ENCODE measurements around the gene UNC5C. TPM values are rescaled to one million over a fixed set of nuclear protein-coding genes. Genes with fewer than 3 reads are reported as not detected.

UNC5C gene
- total RNA-seq, 1 donor from 2014 or later, result not detected

DNA sequence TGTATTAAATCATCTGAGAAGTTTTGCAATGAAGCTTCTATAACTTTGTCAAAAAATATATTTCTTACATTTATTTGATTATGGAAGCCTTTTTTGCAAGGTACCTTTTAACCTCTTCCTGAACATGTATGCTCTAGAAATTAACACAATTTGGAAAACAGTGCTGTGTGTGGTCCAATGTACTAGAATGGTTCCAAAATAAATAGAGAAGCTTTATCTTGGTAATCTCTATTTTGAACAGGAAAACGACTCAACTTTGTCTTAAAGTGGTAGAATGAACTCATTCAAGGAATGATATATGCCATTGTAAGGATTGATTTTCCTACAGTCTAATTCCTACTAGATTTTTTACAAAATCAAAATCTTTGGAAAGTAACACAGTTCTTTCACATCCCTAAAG, 248.5 kb downstream of the UNC5C start:
- Histone ChIP-seq H3K4me3 (ENCODE audit: low read depth, low read length) (no peak overlapping the region), H3K36me3 (ENCODE audit: control insufficient read depth, insufficient read depth, low read length) (no peaks in the 10 kb centered on the region), H3K27me3 (ENCODE audit: control insufficient read depth, insufficient read depth, low read length) (no peaks in the 10 kb centered on the region)
- FAIRE-seq (no peak), DNase-seq (ENCODE audit: low read depth) (no peak)
- TF ChIP-seq CTCF (IDR thresholded peaks at IDR 0.05; ENCODE audit: insufficient read depth, low read length, severe bottlenecking), result no peak

DNA sequence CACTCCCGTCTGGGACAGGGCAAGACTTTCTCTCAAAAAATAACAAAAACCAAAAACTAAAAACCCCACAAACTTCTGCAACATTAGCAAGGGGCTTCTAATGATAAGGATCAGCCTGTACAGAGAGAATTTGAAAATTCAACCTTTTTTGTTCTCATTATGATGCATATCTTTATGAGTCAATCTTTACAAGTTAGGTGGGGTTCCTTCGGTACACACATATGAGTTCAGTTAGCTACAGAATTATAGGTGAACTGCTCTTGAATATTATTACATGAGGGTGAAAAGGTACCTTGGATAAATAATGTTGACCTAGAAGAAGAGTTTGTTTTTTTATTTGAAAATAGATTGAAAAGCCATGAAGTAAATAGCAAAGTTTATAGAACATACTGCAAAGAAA, 252.7 kb downstream of the UNC5C start:
- FAIRE-seq (no peak), DNase-seq (ENCODE audit: low read depth) (no peak)
- H3K4me3 ChIP-seq (ENCODE audit: low read depth, low read length), result no peak overlapping the region
- no peak for TF ChIP-seq CTCF (IDR thresholded peaks at IDR 0.05; ENCODE audit: insufficient read depth, low read length, severe bottlenecking)
- no peaks in the 10 kb centered on the region for H3K36me3 ChIP-seq (ENCODE audit: control insufficient read depth, insufficient read depth, low read length)
- no peaks in the 10 kb centered on the region for H3K27me3 ChIP-seq (ENCODE audit: control insufficient read depth, insufficient read depth, low read length)

- no peaks in the 10 kb centered on the region for H3K27me3 ChIP-seq (ENCODE audit: control insufficient read depth, insufficient read depth, low read length)
- no peak for TF ChIP-seq CTCF (IDR thresholded peaks at IDR 0.05; ENCODE audit: insufficient read depth, low read length, severe bottlenecking)
- DNase-seq (ENCODE audit: low read depth) (no peak), FAIRE-seq (no peak)
- H3K4me3 ChIP-seq (ENCODE audit: low read depth, low read length), result no peak overlapping the region
- no peaks in the 10 kb centered on the region for H3K36me3 ChIP-seq (ENCODE audit: control insufficient read depth, insufficient read depth, low read length)
These were observed 253.6 kb downstream of the UNC5C start for GRCh38 chr4:95295157-95295556.

DNA sequence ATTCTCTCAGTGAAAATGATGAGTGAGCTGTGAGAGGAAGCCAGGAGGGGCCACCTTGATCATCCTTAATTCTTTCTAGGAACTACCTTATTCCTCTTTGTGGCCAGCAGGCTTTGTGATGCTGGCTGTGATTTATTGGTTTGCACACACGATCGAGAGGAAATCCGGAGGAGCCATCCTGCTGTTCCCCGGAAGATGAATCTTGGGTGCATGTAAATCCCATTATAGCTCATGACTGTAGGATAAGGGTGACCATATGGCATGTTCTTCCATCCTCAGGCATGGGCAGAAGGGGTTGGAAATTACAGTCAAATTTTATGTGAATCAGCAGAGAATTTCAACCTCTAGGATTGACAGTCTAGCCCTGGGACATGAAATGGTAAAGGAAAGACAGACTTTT, 254.5 kb downstream of the UNC5C start:
- DNase-seq (ENCODE audit: low read depth), result no peak
- TF ChIP-seq CTCF (IDR thresholded peaks at IDR 0.05; ENCODE audit: insufficient read depth, low read length, severe bottlenecking), result no peak
- Histone ChIP-seq H3K36me3 (ENCODE audit: control insufficient read depth, insufficient read depth, low read length) (no peaks in the 10 kb centered on the region), H3K4me3 (ENCODE audit: low read depth, low read length) (no peak overlapping the region), H3K27me3 (ENCODE audit: control insufficient read depth, insufficient read depth, low read length) (no peaks in the 10 kb centered on the region)
- FAIRE-seq, result no peak

GRCh38 chr4:95293014-95293413, 255.8 kb downstream of the UNC5C start:
- Histone ChIP-seq H3K36me3 (ENCODE audit: control insufficient read depth, insufficient read depth, low read length) (no peaks in the 10 kb centered on the region), H3K27me3 (ENCODE audit: control insufficient read depth, insufficient read depth, low read length) (no peaks in the 10 kb centered on the region), H3K4me3 (ENCODE audit: low read depth, low read length) (no peak overlapping the region)
- DNase-seq (ENCODE audit: low read depth), result no peak
- FAIRE-seq, result no peak
- TF ChIP-seq CTCF (IDR thresholded peaks at IDR 0.05; ENCODE audit: insufficient read depth, low read length, severe bottlenecking), result no peak

DNA sequence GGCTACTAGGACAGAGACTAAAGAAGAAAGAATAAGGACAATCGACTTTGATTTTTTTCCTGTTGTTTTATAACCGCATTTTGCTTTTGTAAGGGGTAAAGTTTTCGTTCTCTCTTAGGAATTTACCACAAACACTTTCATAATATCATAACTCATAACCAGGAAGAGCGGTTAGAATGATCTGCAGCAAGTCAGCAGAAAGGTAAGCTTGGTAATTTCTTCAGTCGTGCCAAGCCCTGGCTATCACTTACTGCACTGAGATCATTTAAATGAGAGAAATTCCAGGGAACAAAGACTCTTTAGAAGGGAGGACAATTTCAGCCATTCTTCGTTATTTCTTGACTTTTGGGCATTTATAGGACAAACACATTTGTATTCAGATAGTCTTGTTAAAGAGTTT, 258.1 kb downstream of the UNC5C start:
- H3K27me3 ChIP-seq (ENCODE audit: control insufficient read depth, insufficient read depth, low read length), result no peaks in the 10 kb centered on the region
- H3K36me3 ChIP-seq (ENCODE audit: control insufficient read depth, insufficient read depth, low read length), result no peaks in the 10 kb centered on the region
- no peak for FAIRE-seq
- H3K4me3 ChIP-seq (ENCODE audit: low read depth, low read length), result no peak overlapping the region
- TF ChIP-seq CTCF (IDR thresholded peaks at IDR 0.05; ENCODE audit: insufficient read depth, low read length, severe bottlenecking), result no peak
- DNase-seq (ENCODE audit: low read depth), result peak; percentile 61

All from bronchial epithelial cell (primary cell).